Mesothelial cell of epicardium (in vitro differentiated cells): ENCODE data around the gene TNN. TPM values are rescaled to one million over a fixed set of nuclear protein-coding genes. Genes with fewer than 3 reads are reported as not detected.

Experiments
- DNase-seq, 2 experiments: peaks; one replicate each; pipeline ENCODE4 v3.0.0; 2021; ENCODE audit warnings: low spot score in 2 of 2; ENCODE audit not compliant: unreplicated experiment in 2 of 2
- H3K27ac Mint-ChIP-seq: 2 replicates; pipeline ENCODE4 v1.8.0; 2021; ENCODE audit warnings: mixed read lengths
- H3K27me3 Mint-ChIP-seq: 2 replicates; pipeline ENCODE4 v1.8.0; 2021; ENCODE audit warnings: low read depth, mixed read lengths
- H3K36me3 Mint-ChIP-seq: 2 replicates; pipeline ENCODE4 v1.8.0; 2021; ENCODE audit warnings: mixed read lengths
- H3K4me1 Mint-ChIP-seq: 2 replicates; pipeline ENCODE4 v1.8.0; 2021; ENCODE audit warnings: mixed read lengths
- H3K4me3 Mint-ChIP-seq: 2 replicates; pipeline ENCODE4 v1.8.0; 2021; ENCODE audit warnings: mild to moderate bottlenecking, moderate library complexity, mixed read lengths
- H3K9me3 Mint-ChIP-seq: 2 replicates; pipeline ENCODE4 v1.8.0; 2021; ENCODE audit warnings: mixed read lengths
- CTCF ChIP-seq: fragments of 200-600 bp; sonication (generic); IDR thresholded peaks from one replicate; pipeline ENCODE4 v1.5.0; 2021; ENCODE audit warnings: antibody characterized with exemption; ENCODE audit not compliant: unreplicated experiment
- total RNA-seq: library from RNA; stranded (reverse); gene quantifications from 3 replicates; pipeline ENCODE4 v1.2.1, GENCODE V29; 2021

Gene TNN
- total RNA-seq, 1 donor from 2014 or later: 2.0 TPM

- Mint-ChIP-seq H3K4me3 (no peak overlapping the region), H3K36me3 (no peaks in the 10 kb centered on the region), H3K27ac (no peak overlapping the region), H3K4me1 (peaks cover 13% of the 10 kb centered on the region), H3K9me3 (no peaks in the 10 kb centered on the region), H3K27me3 (peaks cover 20% of the 10 kb centered on the region)
- no peak for DNase-seq
- no peak for TF ChIP-seq CTCF
Measured at GRCh38 chr1:175197531-175197930, 129.9 kb downstream of the TNN start.

Other genes starting within 250 kb of the TNN start
- 58.8 to 70.0 TPM (median 63.7 TPM) in 3 replicates for gene CACYBP, start 67.9 kb upstream of the TNN start, total RNA-seq
- 25.2 to 29.3 TPM (median 25.9 TPM) in 3 replicates for gene MRPS14, start 44.4 kb upstream of the TNN start, total RNA-seq
- gene KIAA0040, start 124.9 kb downstream of the TNN start, total RNA-seq: 3.4 to 3.8 TPM (median 3.7 TPM) in 3 replicates